ENCODE data around the gene SCT.

Gene SCT

GRCh38 chr11:621838-622237, 5.1 kb downstream of the SCT start:
- DNase-seq: no peak

- no peak for DNase-seq
Observed at GRCh38 chr11:620935-621814, 5.8 kb downstream of the SCT start.

- no peak for DNase-seq
Observed at GRCh38 chr11:620201-620600, 6.8 kb downstream of the SCT start.

- no peak for DNase-seq
Observed at GRCh38 chr11:619628-620050, 7.3 kb downstream of the SCT start.

GRCh38 chr11:618856-619627, 7.9 kb downstream of the SCT start:
- DNase-seq: no peak

GRCh38 chr11:617912-618682, 8.9 kb downstream of the SCT start:
- DNase-seq: no peak

GRCh38 chr11:617199-617911, 9.6 kb downstream of the SCT start:
- no peak for DNase-seq

GRCh38 chr11:616320-617198, 10.4 kb downstream of the SCT start:
- no peak for DNase-seq

GRCh38 chr11:615504-616319, 11.3 kb downstream of the SCT start, which contains the start of gene IRF7:
Gene IRF7, minus strand, starts transcription at chr11:615950. Its CDS starts 586 bp downstream, at chr11:615364.
- peak; percentile 62 to 87 for DNase-seq

- no peak for DNase-seq
Observed at GRCh38 chr11:614623-615503, 12.1 kb downstream of the SCT start.

GRCh38 chr11:614021-614622, 12.9 kb downstream of the SCT start:
- no peak for DNase-seq

- peak; percentile 28 to 40 for DNase-seq
Observed at GRCh38 chr11:613369-613968, 13.5 kb downstream of the SCT start.

- no peak for DNase-seq
Observed at GRCh38 chr11:612961-613300, 14.1 kb downstream of the SCT start.

GRCh38 chr11:612201-612960, 14.6 kb downstream of the SCT start:
- DNase-seq: peak in 1 of 2 experiments; percentile 44

GRCh38 chr11:611001-611996, 15.7 kb downstream of the SCT start:
- DNase-seq: no peak

- no peak for DNase-seq
Observed at GRCh38 chr11:610146-610801, 16.7 kb downstream of the SCT start.

Data from SW 1271 (cell line).